Measurements from ENCODE around the gene SLC66A2. TPM values are rescaled to one million over a fixed set of nuclear protein-coding genes. Genes with fewer than 3 reads are reported as not detected.
"Not testable (repeated sequence)": the region's sequence is repeated elsewhere in the genome, so short reads cannot be mapped to it uniquely, and the experiment has no call there.

The SLC66A2 gene
- total RNA-seq, result 108 TPM

GRCh38 chr18:79951545-79952455, at the start of gene SLC66A2:
Gene SLC66A2, minus strand, starts transcription at chr18:79951653. Its CDS starts 727 bp downstream, at chr18:79950926.
- DNase-seq (ENCODE audit: low read depth in 2 of 3, low spot score in 2 of 3), result peak; percentile 83 to 85 (median 85)

- DNase-seq (ENCODE audit: low read depth in 2 of 3, low spot score in 2 of 3), result no peak
Observed at GRCh38 chr18:80000877-80001276, 49.4 kb upstream of the SLC66A2 start.

- DNase-seq (ENCODE audit: low read depth in 2 of 3, low spot score in 2 of 3), result not testable (repeated sequence)
Observed at GRCh38 chr18:79999701-80000100, 48.2 kb upstream of the SLC66A2 start.

- no peak for DNase-seq (ENCODE audit: low read depth in 2 of 3, low spot score in 2 of 3)
Observed at GRCh38 chr18:79991494-79991893, 40.0 kb upstream of the SLC66A2 start.

- DNase-seq (ENCODE audit: low read depth in 2 of 3, low spot score in 2 of 3), result no peak
Observed at GRCh38 chr18:79989195-79989497, 37.7 kb upstream of the SLC66A2 start.

- peak; percentile 77 to 86 (median 83) for DNase-seq (ENCODE audit: low read depth in 2 of 3, low spot score in 2 of 3)
Observed at GRCh38 chr18:79988451-79989194, 37.2 kb upstream of the SLC66A2 start, which contains the start of gene TXNL4A. Gene TXNL4A, minus strand, starts transcription at chr18:79988563. Its CDS starts 171 bp downstream, at chr18:79988392.

- peak; percentile 32 to 77 (median 73) for DNase-seq (ENCODE audit: low read depth in 2 of 3, low spot score in 2 of 3)
Observed at GRCh38 chr18:79988071-79988450, 36.6 kb upstream of the SLC66A2 start.

- no peak for DNase-seq (ENCODE audit: low read depth in 2 of 3, low spot score in 2 of 3)
Observed at GRCh38 chr18:79987566-79987965, 36.1 kb upstream of the SLC66A2 start.

GRCh38 chr18:79986726-79987125, 35.3 kb upstream of the SLC66A2 start:
- DNase-seq (ENCODE audit: low read depth in 2 of 3, low spot score in 2 of 3), result no peak

- DNase-seq (ENCODE audit: low read depth in 2 of 3, low spot score in 2 of 3), result no peak
Observed at GRCh38 chr18:79985172-79985571, 33.7 kb upstream of the SLC66A2 start.

GRCh38 chr18:79983793-79984192, 32.3 kb upstream of the SLC66A2 start:
- DNase-seq (ENCODE audit: low read depth in 2 of 3, low spot score in 2 of 3), result no peak

- DNase-seq (ENCODE audit: low read depth in 2 of 3, low spot score in 2 of 3), result peak in 1 of 3 donors; percentile 11
Observed at GRCh38 chr18:79983253-79983652, 31.8 kb upstream of the SLC66A2 start.

- peak in 2 of 3 donors; percentile 76 to 85 for DNase-seq (ENCODE audit: low read depth in 2 of 3, low spot score in 2 of 3)
Observed at GRCh38 chr18:79982736-79983135, 31.3 kb upstream of the SLC66A2 start.

- no peak for DNase-seq (ENCODE audit: low read depth in 2 of 3, low spot score in 2 of 3)
Observed at GRCh38 chr18:79980585-79980984, 29.1 kb upstream of the SLC66A2 start.

- DNase-seq (ENCODE audit: low read depth in 2 of 3, low spot score in 2 of 3), result no peak
Observed at GRCh38 chr18:79979843-79980242, 28.4 kb upstream of the SLC66A2 start.

GRCh38 chr18:79975985-79976680, 24.7 kb upstream of the SLC66A2 start:
- DNase-seq (ENCODE audit: low read depth in 2 of 3, low spot score in 2 of 3), result no peak

GRCh38 chr18:79975043-79975442, 23.6 kb upstream of the SLC66A2 start:
- peak in 2 of 3 donors; percentile 49 to 75 for DNase-seq (ENCODE audit: low read depth in 2 of 3, low spot score in 2 of 3)

GRCh38 chr18:79974025-79974654, 22.7 kb upstream of the SLC66A2 start:
- DNase-seq (ENCODE audit: low read depth in 2 of 3, low spot score in 2 of 3), result no peak

- DNase-seq (ENCODE audit: low read depth in 2 of 3, low spot score in 2 of 3), result no peak
Observed at GRCh38 chr18:79973517-79973916, 22.1 kb upstream of the SLC66A2 start.

GRCh38 chr18:79972720-79973119, 21.3 kb upstream of the SLC66A2 start:
- no peak for DNase-seq (ENCODE audit: low read depth in 2 of 3, low spot score in 2 of 3)

GRCh38 chr18:79971986-79972385, 20.5 kb upstream of the SLC66A2 start:
- no peak for DNase-seq (ENCODE audit: low read depth in 2 of 3, low spot score in 2 of 3)
